Hematopoietic multipotent progenitor cell treated with erythropoietin and hydrocortisone succinate and interleukin-3 and kit ligand, for 4 days (in vitro differentiated cells): ENCODE data around the gene NCOR2.

Experiments used
- DNase-seq: peaks from one replicate; pipeline ENCODE4 v3.0.0-alpha.2; 2015

Gene NCOR2

DNA sequence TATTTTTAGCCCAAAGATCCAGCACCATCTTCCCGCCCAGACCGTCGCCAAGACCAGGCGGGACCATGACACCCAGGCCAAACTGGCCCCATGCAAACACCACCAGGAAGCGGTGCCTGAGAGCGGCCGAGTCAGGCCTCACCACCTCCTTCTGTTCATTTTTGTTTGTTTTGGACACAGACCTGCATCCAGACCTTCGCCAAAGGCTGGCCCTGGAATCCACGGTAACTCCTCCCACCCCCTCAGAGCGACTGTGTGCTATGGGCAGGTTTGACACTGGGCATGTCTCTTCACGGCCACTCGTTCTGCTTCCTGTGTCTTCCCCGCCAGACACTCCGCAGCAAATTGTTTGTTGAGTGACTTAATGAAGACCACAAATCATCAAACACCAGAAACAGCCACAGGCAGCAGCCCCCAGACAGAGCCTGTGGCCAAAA, 47.1 kb downstream of the NCOR2 start:
- peak; percentile 58 for DNase-seq

DNA sequence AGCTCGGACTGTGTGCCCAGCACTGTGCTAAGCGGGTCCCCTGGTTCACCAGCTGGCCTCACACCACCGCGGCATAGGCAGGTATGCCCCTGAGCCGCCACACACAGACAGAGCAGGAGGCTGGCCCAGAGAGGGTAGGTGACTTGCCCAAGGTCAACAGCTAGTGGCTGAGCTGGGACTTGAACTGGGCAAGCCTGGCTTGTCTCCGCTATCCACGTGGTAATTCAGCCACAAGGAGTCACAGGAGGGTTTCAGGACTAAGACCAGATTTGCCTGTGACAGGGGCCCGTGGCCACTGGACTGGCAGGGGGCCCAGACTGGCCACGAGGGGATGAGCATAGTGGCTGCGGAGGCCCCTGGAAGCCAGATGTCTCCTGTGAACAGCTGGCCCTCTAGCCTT, 47.7 kb downstream of the NCOR2 start:
- DNase-seq = no peak

DNA sequence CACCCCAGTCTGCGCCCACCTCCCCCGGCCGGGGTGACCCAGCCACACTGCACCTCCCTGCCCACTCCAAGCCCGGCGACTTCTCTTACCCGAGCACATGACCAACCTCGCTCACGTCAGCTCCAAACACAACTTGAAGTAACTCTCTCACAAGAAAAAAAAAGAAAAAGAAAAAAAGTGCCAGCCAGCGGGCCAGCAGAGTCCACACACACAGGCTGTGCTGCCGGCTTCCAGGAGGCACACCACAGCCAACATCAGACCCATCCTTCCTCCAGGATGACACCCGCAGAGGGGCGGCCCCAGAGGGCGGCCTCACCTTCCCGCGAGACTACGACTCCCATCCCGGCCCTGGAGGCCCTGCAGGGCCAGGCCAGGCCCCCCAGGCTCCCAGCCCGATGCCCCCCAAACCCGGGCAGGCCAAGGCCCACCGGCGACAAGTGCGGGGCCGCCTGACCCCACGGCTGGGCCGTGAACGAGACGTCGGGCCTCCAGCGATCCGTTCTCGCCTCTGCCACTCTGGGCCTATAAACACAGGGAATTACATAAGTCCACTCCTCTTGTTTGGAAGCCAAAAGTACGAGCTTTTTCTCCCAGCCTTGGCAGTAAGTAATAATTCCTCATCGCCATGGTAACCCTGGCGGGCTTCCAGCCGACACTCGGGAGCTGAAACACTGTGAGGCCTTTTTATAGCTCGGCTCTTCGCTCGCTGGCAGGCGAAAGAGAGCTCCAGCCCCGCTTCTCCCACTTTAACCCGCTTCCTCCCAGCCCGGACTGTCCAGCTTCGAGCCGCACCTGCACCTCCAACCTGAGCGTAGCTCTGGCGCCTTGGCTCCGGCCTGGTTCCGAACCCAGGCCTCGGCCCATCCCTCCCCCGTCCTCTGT, 49.1 kb downstream of the NCOR2 start:
- DNase-seq = peak; percentile 83
